ENCODE data around the gene MYH9. TPM values are rescaled to one million over a fixed set of nuclear protein-coding genes. Genes with fewer than 3 reads are reported as not detected.
"Not testable (repeated sequence)": the region's sequence is repeated elsewhere in the genome, so short reads cannot be mapped to it uniquely, and the experiment has no call there.

Gene MYH9
- total RNA-seq, 2 donors from 2014 or later: 521 to 691 TPM

DNA sequence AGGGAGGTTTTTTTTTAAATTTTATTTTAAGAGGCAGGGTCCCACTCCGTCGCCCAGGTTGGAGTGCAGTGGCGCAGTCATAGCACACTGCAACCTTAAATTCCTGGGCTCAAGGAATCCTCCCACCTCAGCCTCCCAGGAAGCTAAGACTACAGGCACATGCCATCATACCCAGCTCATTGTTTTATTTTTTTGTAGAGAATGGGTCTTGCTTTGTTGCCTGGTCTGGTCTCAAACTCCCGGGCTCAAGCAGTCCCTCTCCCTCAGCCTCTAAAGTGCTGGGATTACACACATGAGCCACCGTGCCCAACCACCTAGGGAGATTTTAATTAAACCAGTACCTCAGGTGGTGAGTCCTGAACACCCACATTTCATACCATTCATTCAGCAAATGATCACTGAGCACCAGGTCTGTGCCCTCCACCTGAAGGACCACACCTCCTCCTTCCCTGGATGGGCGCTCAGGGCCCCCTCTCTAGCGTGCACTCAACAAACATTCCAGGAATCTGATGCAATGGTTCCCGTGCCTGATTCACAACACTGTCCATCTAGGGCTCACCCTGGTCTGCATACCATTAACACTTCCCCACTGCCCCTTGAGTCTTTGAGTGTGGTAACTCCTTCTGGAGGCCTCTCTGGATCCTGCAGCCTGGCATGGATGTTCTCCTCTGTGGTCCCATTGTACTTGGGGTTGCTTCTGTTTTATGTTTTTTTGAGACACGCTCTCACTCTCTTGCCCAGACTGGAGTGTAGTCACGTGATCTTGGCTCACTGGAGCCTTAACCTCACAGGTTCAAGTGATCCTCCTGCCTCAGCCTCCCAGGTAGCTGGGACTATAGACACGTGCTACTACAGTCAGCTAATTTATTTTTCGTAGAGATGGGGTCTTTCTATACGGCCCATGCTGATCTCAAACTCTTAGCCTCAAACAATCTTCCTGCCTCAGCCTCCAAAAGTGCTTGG, 9.6 kb upstream of the MYH9 start:
- no peak for DNase-seq (ENCODE audit: low spot score in 2 of 2)
- Mint-ChIP-seq H3K27ac (no peak overlapping the region), H3K9me3 (no peaks in the 10 kb centered on the region), H3K36me3 (no peaks in the 10 kb centered on the region)
- no peak for ATAC-seq

GRCh38 chr22:36395915-36396314, 8.1 kb upstream of the MYH9 start:
- H3K27ac Mint-ChIP-seq: peak overlapping the region in 1 of 2 donors; percentile 18
- ATAC-seq: no peak

GRCh38 chr22:36395055-36395849, 7.5 kb upstream of the MYH9 start:
- Mint-ChIP-seq H3K9me3 (no peaks in the 10 kb centered on the region), H3K27ac (no peak overlapping the region), H3K36me3 (no peaks in the 10 kb centered on the region)
- DNase-seq (ENCODE audit: low spot score in 2 of 2) (no peak), ATAC-seq (no peak)

More at GRCh38 chr22:36395915-36396314, 8.1 kb upstream of the MYH9 start:
- DNase-seq (ENCODE audit: low spot score in 2 of 2): no peak
- no peaks in the 10 kb centered on the region for H3K36me3 Mint-ChIP-seq
- no peaks in the 10 kb centered on the region for H3K9me3 Mint-ChIP-seq

DNA sequence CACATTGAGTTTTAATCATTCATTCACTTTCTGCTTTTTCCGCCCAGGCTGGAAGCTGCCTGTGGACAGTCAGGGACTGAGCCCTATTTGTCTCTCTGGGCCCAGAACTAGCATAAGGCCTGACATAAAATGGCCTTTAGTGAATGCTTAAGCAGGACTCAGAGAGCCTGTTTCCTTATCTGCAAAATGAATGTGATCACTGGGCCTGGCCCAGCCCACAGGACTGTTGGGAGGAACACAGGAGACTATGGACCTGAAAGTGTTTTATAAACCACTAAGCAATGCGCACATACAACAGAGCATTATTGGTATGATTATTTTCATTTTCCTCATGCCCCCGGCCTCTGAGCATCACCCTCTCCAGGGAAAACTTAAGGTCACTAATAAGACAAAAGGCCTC, 3.9 kb upstream of the MYH9 start:
- no peaks in the 10 kb centered on the region for H3K9me3 Mint-ChIP-seq
- ATAC-seq (no peak), DNase-seq (ENCODE audit: low spot score in 2 of 2) (no peak)
- no peak overlapping the region for H3K27ac Mint-ChIP-seq
- H3K36me3 Mint-ChIP-seq: peaks cover 2 to 3% of the 10 kb centered on the region in 2 donors

GRCh38 chr22:36389122-36389521, 1.4 kb upstream of the MYH9 start:
- not testable (repeated sequence) for ATAC-seq; H3K9me3 Mint-ChIP-seq; DNase-seq (ENCODE audit: low spot score in 2 of 2)
- H3K27ac Mint-ChIP-seq: peak overlapping the region in 1 of 2 donors; percentile 95
- H3K36me3 Mint-ChIP-seq: peaks cover 20 to 25% of the 10 kb centered on the region in 2 donors

- H3K36me3 Mint-ChIP-seq: peaks cover 28 to 38% of the 10 kb centered on the region in 2 donors
- H3K27ac Mint-ChIP-seq: peak overlapping the region in 1 of 2 donors; percentile 95
- ATAC-seq: peak in 1 of 2 donors; percentile 0
- no peaks in the 10 kb centered on the region for H3K9me3 Mint-ChIP-seq
- DNase-seq (ENCODE audit: low spot score in 2 of 2): no peak
Observed at GRCh38 chr22:36387709-36387958, 133 bp downstream of the MYH9 start.

DNA sequence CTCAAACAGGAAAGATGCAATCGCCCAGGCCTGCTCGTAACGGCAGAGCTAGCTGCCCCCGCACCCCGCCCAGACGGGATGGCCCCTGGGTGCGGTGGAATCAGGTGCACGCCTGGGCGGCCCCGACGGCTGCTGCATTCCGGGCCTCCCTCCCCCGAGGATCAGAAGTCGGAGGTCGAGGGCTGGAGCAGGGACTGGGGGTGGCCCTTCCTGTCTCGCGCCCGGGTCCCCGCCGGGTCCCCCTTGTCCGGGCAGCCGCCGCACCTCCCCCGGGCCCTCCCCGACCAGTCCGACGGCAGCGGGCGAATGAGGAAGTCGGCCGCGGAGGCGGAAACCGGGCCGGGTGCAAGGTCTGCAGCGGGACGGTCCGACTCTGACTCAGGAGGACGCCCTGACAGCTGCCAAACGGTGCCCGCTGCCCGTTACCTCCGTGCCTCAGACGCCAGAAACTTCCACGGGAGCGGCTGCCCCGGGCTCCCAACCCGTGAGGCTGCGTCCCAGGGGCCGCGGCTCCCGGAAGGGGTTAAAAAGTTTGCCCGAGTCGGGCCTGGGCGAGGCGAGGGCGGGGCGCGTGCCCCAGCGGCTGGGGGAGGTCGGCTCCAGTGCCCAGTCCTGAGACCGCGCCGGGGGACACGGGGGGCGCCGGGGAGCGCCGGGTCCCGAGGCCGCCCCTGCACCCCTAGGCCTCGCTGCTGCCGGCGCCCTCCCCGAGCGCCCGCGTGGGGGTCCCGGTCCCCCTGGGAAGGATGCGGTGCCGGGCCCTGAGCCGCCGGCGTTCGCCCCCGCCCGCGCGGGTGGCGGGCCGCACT, 663 bp downstream of the MYH9 start:
- DNase-seq (ENCODE audit: low spot score in 2 of 2) (peak; percentile 69 to 85), ATAC-seq (peak; percentile 12 to 13)
- H3K36me3 Mint-ChIP-seq: peaks cover 28 to 38% of the 10 kb centered on the region in 2 donors
- no peaks in the 10 kb centered on the region for H3K9me3 Mint-ChIP-seq
- peak overlapping the region; percentile 95 to 98 for H3K27ac Mint-ChIP-seq

GRCh38 chr22:36386351-36386899, 1.3 kb downstream of the MYH9 start:
- Mint-ChIP-seq H3K9me3 (no peaks in the 10 kb centered on the region), H3K36me3 (peaks cover 28 to 38% of the 10 kb centered on the region in 2 donors), H3K27ac (peak overlapping the region; percentile 95 to 98)
- peak; percentile 14 to 30 for ATAC-seq
- DNase-seq (ENCODE audit: low spot score in 2 of 2): no peak

DNA sequence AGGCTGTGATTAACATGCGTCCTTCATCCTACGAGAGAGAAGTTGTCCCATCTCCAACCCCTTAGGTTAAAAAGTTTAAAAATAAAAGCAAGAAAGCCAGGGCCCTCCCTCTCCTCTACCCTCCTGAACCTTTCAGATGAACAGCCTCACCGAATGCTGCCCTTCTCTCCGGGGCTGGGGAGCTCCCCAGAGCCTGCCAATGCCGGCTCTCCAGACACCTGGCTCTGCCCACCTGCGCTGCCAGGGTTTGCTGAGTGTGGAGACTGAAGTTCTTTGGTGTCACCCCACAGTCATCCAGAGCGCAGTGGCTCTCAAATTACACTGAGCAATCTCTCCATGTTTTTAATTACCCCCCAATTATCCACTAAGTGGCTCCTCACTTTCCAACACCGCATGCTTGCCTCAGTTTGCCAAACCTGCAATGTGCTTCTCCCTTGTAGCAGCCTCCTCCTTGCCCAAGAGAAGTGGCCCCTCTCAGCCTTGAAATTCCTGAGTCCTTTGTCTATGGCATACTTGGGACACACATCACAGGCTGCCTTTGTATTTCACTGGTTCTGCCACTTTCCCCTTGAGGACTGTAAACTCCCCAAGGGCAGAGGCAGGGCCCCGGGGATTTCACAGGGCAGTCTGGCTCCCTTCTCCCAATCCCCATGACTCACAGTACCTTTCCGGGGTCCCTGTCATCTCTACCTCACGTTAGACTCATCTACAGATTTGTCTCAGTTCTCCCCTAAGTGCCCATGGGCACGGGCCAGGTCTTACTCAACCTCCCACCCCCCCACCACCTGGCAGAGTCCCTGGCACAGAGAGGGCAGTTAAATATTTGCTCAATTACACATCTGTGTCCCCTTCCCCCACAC, 2.0 kb downstream of the MYH9 start:
- no peaks in the 10 kb centered on the region for H3K9me3 Mint-ChIP-seq
- ATAC-seq: peak; percentile 42 to 59
- DNase-seq (ENCODE audit: low spot score in 2 of 2): peak in 1 of 2 donors; percentile 85
- peaks cover 28 to 38% of the 10 kb centered on the region in 2 donors for H3K36me3 Mint-ChIP-seq
- H3K27ac Mint-ChIP-seq: peak overlapping the region; percentile 95 to 98

- no peak for DNase-seq (ENCODE audit: low spot score in 2 of 2)
Observed at GRCh38 chr22:36384766-36385481, 2.8 kb downstream of the MYH9 start.

DNA sequence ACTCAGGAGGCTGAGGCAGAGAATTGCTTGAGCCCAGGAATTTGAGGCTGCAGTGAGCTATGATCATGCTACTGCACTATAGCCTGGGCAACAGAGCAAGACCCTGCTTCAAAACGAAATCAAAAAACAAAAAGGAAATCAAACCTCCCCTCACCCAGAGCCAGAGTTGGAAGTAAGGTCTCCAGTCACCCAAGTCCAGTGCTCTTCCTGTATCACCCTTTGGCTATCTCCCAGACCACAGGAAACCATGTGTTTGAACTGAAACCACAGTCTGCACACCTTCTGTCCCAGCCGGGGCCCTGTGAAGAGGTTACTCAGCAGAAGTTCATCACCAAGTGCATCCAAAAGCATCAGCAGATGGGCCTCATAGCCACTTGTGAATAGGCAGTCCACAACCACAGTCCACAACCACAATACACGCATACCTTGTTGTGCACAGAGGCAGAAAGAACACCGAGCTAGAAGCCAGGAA, 4.6 kb downstream of the MYH9 start:
- ATAC-seq (peak in 1 of 2 donors; percentile 21), DNase-seq (ENCODE audit: low spot score in 2 of 2) (peak in 1 of 2 donors; percentile 86)
- H3K27ac Mint-ChIP-seq: peak overlapping the region; percentile 93 to 95
- peaks cover 33 to 49% of the 10 kb centered on the region in 2 donors for H3K36me3 Mint-ChIP-seq
- H3K9me3 Mint-ChIP-seq: no peaks in the 10 kb centered on the region

More at GRCh38 chr22:36384766-36385481, 2.8 kb downstream of the MYH9 start:
- no peak for ATAC-seq
- peak overlapping the region; percentile 95 to 98 for H3K27ac Mint-ChIP-seq
- no peaks in the 10 kb centered on the region for H3K9me3 Mint-ChIP-seq
- H3K36me3 Mint-ChIP-seq: peaks cover 28 to 38% of the 10 kb centered on the region in 2 donors

- Mint-ChIP-seq H3K27ac (peak overlapping the region; percentile 58 to 95), H3K9me3 (no peaks in the 10 kb centered on the region), H3K36me3 (peaks cover 39 to 55% of the 10 kb centered on the region in 2 donors)
- no peak for DNase-seq (ENCODE audit: low spot score in 2 of 2)
- ATAC-seq: no peak
Observed at GRCh38 chr22:36381513-36382128, 6.1 kb downstream of the MYH9 start.

GRCh38 chr22:36379593-36380361, 8.0 kb downstream of the MYH9 start:
- DNase-seq (ENCODE audit: low spot score in 2 of 2): no peak
- H3K36me3 Mint-ChIP-seq: peaks cover 31 to 50% of the 10 kb centered on the region in 2 donors
- no peaks in the 10 kb centered on the region for H3K9me3 Mint-ChIP-seq
- ATAC-seq: peak in 1 of 2 donors; percentile 21
- peak overlapping the region; percentile 98 for H3K27ac Mint-ChIP-seq

GRCh38 chr22:36378869-36379217, 8.9 kb downstream of the MYH9 start:
- no peak for DNase-seq (ENCODE audit: low spot score in 2 of 2)
- ATAC-seq: no peak
- peaks cover 32 to 49% of the 10 kb centered on the region in 2 donors for H3K36me3 Mint-ChIP-seq

More at GRCh38 chr22:36378869-36379217, 8.9 kb downstream of the MYH9 start:
- Mint-ChIP-seq H3K27ac (peak overlapping the region; percentile 98), H3K9me3 (no peaks in the 10 kb centered on the region)

Data from activated naive CD4-positive, alpha-beta T cell treated with anti-CD3 and anti-CD28 coated beads, Interleukin-2, amount 50 U/mL, for 72 hours (primary cell).